IMR-90 (cell line): ENCODE data around the gene HOXB2. TPM values are rescaled to one million over a fixed set of nuclear protein-coding genes. Genes with fewer than 3 reads are reported as not detected.

Experiments
- ATAC-seq: fragments of 200-7000 bp; cut with Tn5 transposase; 2 replicates; pipeline ENCODE4 v1.9.1; 2020; ENCODE audit warnings: low read depth, mild to moderate bottlenecking, moderate library complexity
- BruUV-seq: library from RNA; stranded (reverse); fragments of 400-500 nt; replicated peaks from 2 replicates; lab custom pipeline; 2021; lab: Mats Ljungman, UMichigan
- CTCF ChIA-PET: fragments of 300-600 bp; formaldehyde crosslinking; extraction: SDS; loops from one replicate; lab custom pipeline; 2021; ENCODE audit warnings: antibody characterized with exemption; lab: Yijun Ruan, JAX
- POLR2A ChIA-PET: fragments of 300-600 bp; sonication (Branson Sonifier 250); formaldehyde crosslinking; loops from one replicate; lab custom pipeline; 2022; ENCODE audit warnings: antibody characterized with exemption; ENCODE audit not compliant: unreplicated experiment; lab: Charles Lee
- DNase-seq: peaks from one replicate; pipeline ENCODE4 v3.0.0; 2013
- H2AFZ ChIP-seq: replicated peaks from 2 replicates; pipeline ENCODE3; 2013; ENCODE audit warnings: low read length, mild to moderate bottlenecking; ENCODE audit not compliant: poor library complexity
- H2AK5ac ChIP-seq: 2 replicates; pipeline ENCODE4 v1.6.1; 2013; ENCODE audit warnings: low read depth, low read length, inconsistent platforms
- H2AK9ac ChIP-seq: replicated peaks from 2 replicates; pipeline ENCODE3; 2013; ENCODE audit warnings: mild to moderate bottlenecking, low read depth, low read length, moderate library complexity; ENCODE audit not compliant: poor library complexity
- H2BK120ac ChIP-seq: 2 replicates; pipeline ENCODE4 v1.6.1; 2013; ENCODE audit warnings: low read depth, low read length, inconsistent platforms
- H2BK15ac ChIP-seq: 3 replicates; pipeline ENCODE4 v1.6.1; 2013; ENCODE audit warnings: low read depth, low read length, inconsistent platforms
- H2BK20ac ChIP-seq: 2 replicates; pipeline ENCODE4 v1.6.1; 2013; ENCODE audit warnings: low read depth, mild to moderate bottlenecking, inconsistent platforms, low read length, moderate library complexity
- H2BK5ac ChIP-seq: 2 replicates; pipeline ENCODE4 v1.6.1; 2013; ENCODE audit warnings: mild to moderate bottlenecking, low read depth, low read length, inconsistent platforms; ENCODE audit not compliant: poor library complexity, severe bottlenecking
- H3K14ac ChIP-seq: replicated peaks from 2 replicates; pipeline ENCODE4 v1.6.1; 2013; ENCODE audit warnings: low read depth, low read length, inconsistent platforms
- H3K18ac ChIP-seq: 2 replicates; pipeline ENCODE4 v1.6.1; 2013; ENCODE audit warnings: low read depth, low read length, control low read depth
- H3K23ac ChIP-seq: 2 replicates; pipeline ENCODE4 v1.6.1; 2013; ENCODE audit warnings: low read depth, low read length, inconsistent platforms
- H3K27ac ChIP-seq: 2 replicates; pipeline ENCODE4 v1.5.1; 2013; ENCODE audit warnings: mild to moderate bottlenecking, control low read depth, low read length; ENCODE audit not compliant: insufficient read depth
- H3K27me3 ChIP-seq: 2 replicates; pipeline ENCODE4 v1.6.1; 2013; ENCODE audit warnings: low read length; ENCODE audit not compliant: control insufficient read depth, insufficient read depth
- H3K36me3 ChIP-seq: 2 replicates; pipeline ENCODE4 v1.6.1; 2013; ENCODE audit warnings: low read length, mixed read lengths; ENCODE audit not compliant: control insufficient read depth, insufficient read depth
- H3K4ac ChIP-seq: 2 replicates; pipeline ENCODE4 v1.6.1; 2013; ENCODE audit warnings: low read depth, low read length, inconsistent platforms
- H3K4me1 ChIP-seq: 2 replicates; pipeline ENCODE4 v1.6.1; 2013; ENCODE audit warnings: low read length, mixed read lengths; ENCODE audit not compliant: control insufficient read depth, insufficient read depth
- H3K4me2 ChIP-seq: 2 replicates; pipeline ENCODE4 v1.6.1; 2013; ENCODE audit warnings: low read depth, mild to moderate bottlenecking, control low read depth, low read length, moderate library complexity
- H3K4me3 ChIP-seq: 2 replicates; pipeline ENCODE4 v1.5.1; 2013; ENCODE audit warnings: low read depth, mild to moderate bottlenecking, control low read depth, low read length, moderate library complexity; ENCODE audit not compliant: insufficient read depth
- H3K56ac ChIP-seq: 2 replicates; pipeline ENCODE4 v1.6.1; 2013; ENCODE audit warnings: low read length, inconsistent platforms; ENCODE audit not compliant: insufficient read depth; ENCODE audit errors: extremely low read depth
- H3K79me1 ChIP-seq, 2 experiments: 2 replicates each; pipeline ENCODE4 v1.6.1; 2013; ENCODE audit warnings: low read length in 2 of 2, inconsistent platforms in 1 of 2, low read depth in 1 of 2
- H3K9ac ChIP-seq: 2 replicates; pipeline ENCODE4 v1.6.1; 2013; ENCODE audit warnings: low read depth, low read length, control low read depth
- H3K9me1 ChIP-seq: 2 replicates; pipeline ENCODE4 v1.6.1; 2013; ENCODE audit warnings: low read length, inconsistent platforms; ENCODE audit not compliant: insufficient read depth
- H3K9me3 ChIP-seq: 2 replicates; pipeline ENCODE4 v1.6.1; 2013; ENCODE audit warnings: low read length; ENCODE audit not compliant: control insufficient read depth, insufficient read depth
- H4K20me1 ChIP-seq: 2 replicates; pipeline ENCODE4 v1.6.1; 2013; ENCODE audit warnings: low read length, inconsistent platforms; ENCODE audit not compliant: insufficient read depth
- H4K5ac ChIP-seq: 2 replicates; pipeline ENCODE4 v1.6.1; 2013; ENCODE audit warnings: mild to moderate bottlenecking, low read depth, low read length, control low read depth
- H4K8ac ChIP-seq, 2 experiments: 2 replicates each; pipeline ENCODE4 v1.6.1; 2013; ENCODE audit warnings: low read depth in 2 of 2, low read length in 2 of 2, control low read depth in 1 of 2, inconsistent platforms in 1 of 2
- H4K91ac ChIP-seq: 2 replicates; pipeline ENCODE4 v1.6.1; 2013; ENCODE audit warnings: low read depth, low read length, inconsistent platforms; ENCODE audit not compliant: insufficient read depth
- MAZ ChIP-seq: IDR thresholded peaks from 2 replicates; pipeline ENCODE4 v1.6.1; 2012; ENCODE audit warnings: low read depth, mild to moderate bottlenecking, low read length, improper control_type of control experiment, moderate library complexity, borderline replicate concordance
- SMC3 ChIP-seq: fragments of 150-350 bp; IDR thresholded peaks from 2 replicates; pipeline ENCODE4 v1.6.1; 2016; ENCODE audit warnings: low read depth, mild to moderate bottlenecking, antibody characterized with exemption, low read length, moderate library complexity
- WGBS, 2 experiments: methylation state at CpG; one replicate each; pipeline versions ENCODE4 v1.1.5 to v1.1.7; 2013; ENCODE audit warnings: missing lambda C conversion rate in 2 of 2; ENCODE audit not compliant: insufficient read length in 1 of 2; ENCODE audit errors: extremely low coverage in 2 of 2; 5-methylcytosine and 5-hydroxymethylcytosine counted together
- dilution Hi-C: fragments of 300-500 bp; cut with HindIII; formaldehyde crosslinking; loops from one replicate; pipeline ENCODE4 v1.14.3; 2018; ENCODE audit warnings: low sequenced_read_pairs; ENCODE audit not compliant: unreplicated experiment
- in situ Hi-C: fragments of 300-500 bp; cut with MboI; formaldehyde crosslinking; loops from 3 replicates; pipeline ENCODE4 v1.14.3; 2019; ENCODE audit warnings: low sequenced_read_pairs, inconsistent platforms, mixed read lengths
- intact Hi-C: fragments of 100-400 bp; cut with micrococcal nuclease; formaldehyde crosslinking; loops from 2 replicates; pipeline ENCODE4 v1.10.0; 2022
- polyA plus RNA-seq, 3 experiments: library from polyadenylated mRNA; depleted of rRNA; stranded (reverse); fragments of >200 nt; gene quantifications; 2 replicates each; pipeline ENCODE4 v1.2.3, GENCODE V29; 2012; ENCODE audit warnings: low replicate concordance in 1 of 3
- total RNA-seq: library from RNA; depleted of rRNA; stranded (reverse); fragments of >200 nt; gene quantifications from 2 replicates; pipeline ENCODE4 v1.2.3, GENCODE V29; 2012

The HOXB2 gene
- total and polyA plus RNA-seq, 2 of the 4 experiments (the other 2 are of a cell fraction): 2.7 to 29.9 TPM

DNA sequence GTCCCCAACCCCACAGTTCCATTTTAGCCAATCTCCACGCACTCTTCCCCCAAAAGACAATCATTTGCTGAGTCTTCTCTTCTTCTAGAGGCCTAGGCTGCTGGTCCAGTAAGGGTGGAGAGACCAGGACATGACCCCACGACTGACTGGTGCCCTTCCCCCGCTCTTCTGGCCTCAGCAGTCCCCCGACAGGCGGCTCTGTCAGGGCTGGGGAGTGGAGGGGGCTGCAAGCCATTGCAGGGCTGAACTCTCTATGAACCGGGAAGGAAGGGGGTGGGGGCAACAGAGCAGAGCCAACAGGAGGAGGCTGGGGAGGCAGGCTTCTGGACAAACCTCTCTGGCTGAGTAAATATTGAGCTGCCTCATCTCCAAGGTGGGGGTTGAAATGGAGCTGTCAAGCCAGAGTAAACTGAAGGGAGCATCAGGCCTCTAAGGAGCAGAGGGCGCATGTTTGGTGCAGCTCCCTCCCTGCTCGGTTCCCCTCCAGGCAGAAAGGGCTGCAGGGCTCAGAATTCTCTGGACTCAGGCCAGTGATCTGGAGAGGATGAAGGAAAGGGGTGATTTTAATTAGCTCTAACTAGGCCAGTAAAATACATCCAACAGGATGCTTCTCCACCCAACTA lies 22.8 kb downstream of the HOXB2 start:
- Histone ChIP-seq H3K56ac (no peak overlapping the region), H3K4me3 (no peak overlapping the region), H4K8ac (peak overlapping the region; percentile 38 to 56; a peak in 2 of 4 replicates), H3K27me3 (peaks cover 13% of the 10 kb centered on the region), H3K27ac (peak overlapping the region; percentile 65; the same call in 1 of the 2 replicates), H3K23ac (no peak overlapping the region), H3K4ac (peak overlapping the region; percentile 71), H3K4me1 (peaks cover 16% of the 10 kb centered on the region), H3K36me3 (no peaks in the 10 kb centered on the region), H2AK5ac (peak overlapping the region; percentile 18; the same call in 1 of the 2 replicates), H4K20me1 (no peaks in the 10 kb centered on the region), H3K18ac (0 out of 2 replicates have a peak overlapping the region, but pooled peaks have one; percentile 13), H2AFZ (peak overlapping the region; percentile 35), H4K5ac (no peak overlapping the region; the same call in 1 of the 2 replicates), H4K91ac (peak overlapping the region; percentile 47), H3K9ac (no peak overlapping the region), H2AK9ac (peak overlapping the region; percentile 37), H3K9me1 (peaks cover 5% of the 10 kb centered on the region; the same call in 1 of the 2 replicates), H3K79me1 (no peaks in the 10 kb centered on the region), H3K4me2 (peak overlapping the region; percentile 5; the same call in 1 of the 2 replicates), H2BK5ac (no peak overlapping the region), H3K9me3 (no peaks in the 10 kb centered on the region), H2BK20ac (0 out of 2 replicates have a peak overlapping the region, but pooled peaks have one; percentile 28), H2BK15ac (peak overlapping the region; percentile 50; the same call in 2 of the 3 replicates), H2BK120ac (peak overlapping the region; percentile 33; the same call in 1 of the 2 replicates), H3K14ac (peak overlapping the region; percentile 56; the same call in 1 of the 2 replicates)
- no TSS peak for BruUV-seq
- peak; percentile 58 for DNase-seq
- CTCF ChIA-PET: interaction anchor here (0.6 to 2.0 kb wide), 5 partner anchors 16 to 182 kb away, joined by 3 to 6 read pairs (median 4); no protein-coding TSS in a partner anchor
- ATAC-seq: peak; percentile 62
- dilution Hi-C loops (no loop called here), in situ Hi-C loops (no loop called here), intact Hi-C loops (no loop called here)
- no peak for TF ChIP-seq SMC3
- peak; percentile 48; the same call in 1 of the 2 replicates for TF ChIP-seq MAZ
- POLR2A ChIA-PET: no interaction called here
- no CpG with 5 or more reads among the region's 8 CpGs for WGBS, 2 experiments
